Karpas-422 (cell line): ENCODE measurements around the gene EML6. TPM values are rescaled to one million over a fixed set of nuclear protein-coding genes. Genes with fewer than 3 reads are reported as not detected.
A peak's percentile ranks its signal among the peaks of the same experiment; 100 is the strongest.

Experiments
- DNase-seq: peaks from one replicate; pipeline ENCODE4 v3.0.0-alpha.2; 2015
- H2AFZ ChIP-seq: fragments of 200-600 bp; sonication (generic); 2 replicates; pipeline ENCODE4 v1.6.1; 2014; ENCODE audit warnings: antibody characterized with exemption, low read length, mixed read lengths
- H3K27ac ChIP-seq: fragments of 200-600 bp; sonication (generic); 2 replicates; pipeline ENCODE4 v1.5.1; 2014; ENCODE audit warnings: mild to moderate bottlenecking, low read length, moderate library complexity
- H3K27me3 ChIP-seq: fragments of 200-600 bp; sonication (generic); 2 replicates; pipeline ENCODE4 v1.6.1; 2014; ENCODE audit warnings: low read length, mixed read lengths
- H3K36me3 ChIP-seq: fragments of 200-600 bp; sonication (generic); 2 replicates; pipeline ENCODE4 v1.6.1; 2014; ENCODE audit warnings: low read length, mixed read lengths; ENCODE audit not compliant: insufficient read depth
- H3K4me1 ChIP-seq: fragments of 200-600 bp; sonication (generic); 2 replicates; pipeline ENCODE4 v1.6.1; 2014; ENCODE audit warnings: mild to moderate bottlenecking, low read length, mixed read lengths
- H3K4me2 ChIP-seq: fragments of 200-600 bp; sonication (generic); 2 replicates; pipeline ENCODE4 v1.6.1; 2014; ENCODE audit warnings: low read length, low read depth, mild to moderate bottlenecking; ENCODE audit not compliant: poor library complexity, severe bottlenecking
- H3K4me3 ChIP-seq: fragments of 200-600 bp; sonication (generic); 2 replicates; pipeline ENCODE4 v1.5.1; 2014; ENCODE audit warnings: mild to moderate bottlenecking, antibody characterized with exemption, low read length, mixed read lengths
- H3K79me2 ChIP-seq: fragments of 200-600 bp; sonication (generic); 2 replicates; pipeline ENCODE4 v1.6.1; 2014; ENCODE audit warnings: mild to moderate bottlenecking, low read length, mixed read lengths
- H3K9ac ChIP-seq: fragments of 200-600 bp; sonication (generic); 2 replicates; pipeline ENCODE4 v1.6.0; 2014; ENCODE audit warnings: low read length
- H3K9me2 ChIP-seq: fragments of 200-600 bp; sonication (generic), shearing (Covaris generic); replicated peaks from 2 replicates; pipeline ENCODE4 v1.6.0; 2014; ENCODE audit warnings: mild to moderate bottlenecking, low read length, moderate library complexity; ENCODE audit not compliant: insufficient read depth
- H3K9me3 ChIP-seq: fragments of 300-700, 200-600 bp; sonication (generic); 2 replicates; pipeline ENCODE4 v1.6.1; 2014; ENCODE audit warnings: low read length, mixed read lengths
- H4K20me1 ChIP-seq: fragments of 200-600 bp; sonication (generic); 2 replicates; pipeline ENCODE4 v1.6.1; 2014; ENCODE audit warnings: mild to moderate bottlenecking, antibody characterized with exemption, low read length, low read depth; ENCODE audit not compliant: insufficient read depth
- total RNA-seq: library from RNA; depleted of rRNA; stranded (reverse); fragments of >200 nt; shearing (Covaris generic); gene quantifications from 2 replicates; pipeline ENCODE4 v1.2.3, GENCODE V29; 2014; ENCODE audit warnings: low replicate concordance

The EML6 gene
- total RNA-seq, 1 experiment from 2014 or later: 187 TPM

- Histone ChIP-seq H3K4me1 (peaks cover 57% of the 10 kb centered on the region), H3K9ac (no peak overlapping the region), H2AFZ (no peak overlapping the region), H3K4me3 (no peak overlapping the region), H3K79me2 (peaks cover 89% of the 10 kb centered on the region), H3K9me3 (no peaks in the 10 kb centered on the region), H3K27me3 (no peaks in the 10 kb centered on the region), H3K9me2 (no peaks in the 10 kb centered on the region), H3K36me3 (peaks cover 11% of the 10 kb centered on the region; the same call in 1 of the 2 replicates), H3K4me2 (no peak overlapping the region), H4K20me1 (no peaks in the 10 kb centered on the region), H3K27ac (peak overlapping the region; percentile 60; the same call in 1 of the 2 replicates)
- DNase-seq: no peak
Measured at GRCh38 chr2:54750040-54750439, 26.6 kb downstream of the EML6 start.

DNA sequence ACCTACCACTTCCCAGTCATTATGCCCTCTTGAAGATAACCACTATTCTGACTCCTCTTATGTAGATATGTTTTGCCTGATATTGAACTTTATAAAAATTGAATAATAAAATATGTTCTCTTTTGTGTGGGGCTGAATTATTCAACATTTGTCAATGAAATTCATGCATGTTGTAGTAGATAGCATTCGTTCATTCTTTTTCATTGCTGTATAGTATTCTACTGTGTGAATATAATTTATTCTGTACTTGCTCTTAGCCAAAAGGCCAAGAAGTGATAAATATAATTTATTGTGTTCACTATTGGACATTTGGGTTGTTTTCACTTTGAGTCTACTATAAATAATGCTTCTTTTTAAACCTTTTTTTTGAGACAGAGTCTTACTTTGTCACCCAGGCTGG, 29.0 kb downstream of the EML6 start:
- H3K27me3 ChIP-seq: no peaks in the 10 kb centered on the region
- no peaks in the 10 kb centered on the region for H3K9me3 ChIP-seq
- H3K4me1 ChIP-seq: peaks cover 56% of the 10 kb centered on the region
- DNase-seq: no peak
- peaks cover 8% of the 10 kb centered on the region; the same call in 1 of the 2 replicates for H3K36me3 ChIP-seq
- H3K27ac ChIP-seq: no peak overlapping the region
- H2AFZ ChIP-seq: no peak overlapping the region
- no peak overlapping the region for H3K4me3 ChIP-seq
- H3K4me2 ChIP-seq: no peak overlapping the region
- H3K79me2 ChIP-seq: peaks cover 78% of the 10 kb centered on the region
- H4K20me1 ChIP-seq: no peaks in the 10 kb centered on the region
- H3K9me2 ChIP-seq: no peaks in the 10 kb centered on the region
- no peak overlapping the region for H3K9ac ChIP-seq

DNA sequence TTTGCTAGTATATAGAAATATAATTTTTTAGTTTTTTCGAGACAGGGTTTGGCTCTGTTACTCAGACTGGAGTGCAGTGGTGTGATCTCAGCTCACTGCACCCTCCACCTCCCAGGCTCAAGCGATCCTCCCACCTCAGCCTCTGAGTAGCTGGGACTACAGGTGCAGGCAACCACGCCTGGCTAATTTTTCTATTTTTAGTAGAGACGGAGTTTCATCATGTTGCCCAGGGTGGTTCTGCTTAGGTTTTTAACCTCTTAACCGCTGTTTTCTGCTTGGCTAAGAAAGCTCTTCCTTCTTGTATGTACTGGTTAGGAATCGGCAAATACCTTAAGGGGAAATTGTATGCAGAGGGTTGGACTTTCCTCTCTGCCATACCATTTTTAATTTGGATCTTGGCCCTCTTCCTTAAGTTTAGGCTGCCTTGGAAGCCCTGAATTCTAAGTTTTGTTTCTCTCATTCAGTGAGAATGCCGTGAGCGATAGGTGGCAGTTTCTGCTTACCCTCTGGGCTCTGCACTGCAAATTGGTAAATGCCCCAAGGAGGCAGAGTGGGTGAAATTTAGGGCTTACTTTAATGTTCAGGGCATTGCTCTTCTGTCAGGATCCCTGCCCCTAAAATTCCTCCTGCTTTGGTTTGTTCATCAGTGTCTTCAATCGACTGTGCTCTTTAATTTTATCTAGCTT, 32.3 kb downstream of the EML6 start:
- Histone ChIP-seq H3K27me3 (no peaks in the 10 kb centered on the region), H3K79me2 (peaks cover 77% of the 10 kb centered on the region), H3K27ac (peak overlapping the region; percentile 99), H3K36me3 (0 out of 2 replicates have a peak, but pooled peaks cover 3% of the 10 kb centered on the region), H3K4me3 (peak overlapping the region; percentile 63), H2AFZ (no peak overlapping the region), H3K9ac (peak overlapping the region; percentile 71), H3K9me2 (no peaks in the 10 kb centered on the region), H3K4me1 (peaks cover 71% of the 10 kb centered on the region), H3K4me2 (peak overlapping the region; percentile 81), H4K20me1 (no peaks in the 10 kb centered on the region), H3K9me3 (no peaks in the 10 kb centered on the region)
- peak; percentile 94 for DNase-seq

DNA sequence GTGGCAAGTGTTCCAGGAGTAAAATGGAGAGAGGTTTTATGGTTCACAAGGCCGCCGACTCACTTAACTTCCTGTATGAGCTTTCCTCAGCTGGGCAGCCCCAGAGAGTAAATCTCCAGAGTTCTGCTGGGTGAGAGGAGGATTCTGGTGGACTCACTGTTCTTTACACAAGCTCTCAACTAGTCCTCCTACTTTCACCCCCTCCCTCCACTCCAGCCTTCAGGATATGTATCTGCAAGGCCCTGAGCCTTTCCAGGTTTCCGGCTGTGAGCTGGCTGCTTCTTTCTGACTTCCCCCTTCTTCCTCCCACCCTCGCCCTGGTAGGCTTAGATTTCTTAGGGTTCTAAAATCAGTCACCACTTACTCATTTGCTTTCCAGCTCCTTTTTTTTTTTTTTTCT, 34.0 kb downstream of the EML6 start:
- peak; percentile 94 for DNase-seq
- Histone ChIP-seq H3K9me2 (no peaks in the 10 kb centered on the region), H3K27me3 (no peaks in the 10 kb centered on the region), H3K27ac (peak overlapping the region; percentile 99), H3K9me3 (no peaks in the 10 kb centered on the region), H2AFZ (no peak overlapping the region), H3K79me2 (peaks cover 79% of the 10 kb centered on the region), H3K4me2 (peak overlapping the region; percentile 81), H3K9ac (peak overlapping the region; percentile 71), H3K36me3 (peaks cover under 1% of the 10 kb centered on the region; the same call in 1 of the 2 replicates), H3K4me1 (peaks cover 83% of the 10 kb centered on the region), H3K4me3 (peak overlapping the region; percentile 63), H4K20me1 (no peaks in the 10 kb centered on the region)

DNA sequence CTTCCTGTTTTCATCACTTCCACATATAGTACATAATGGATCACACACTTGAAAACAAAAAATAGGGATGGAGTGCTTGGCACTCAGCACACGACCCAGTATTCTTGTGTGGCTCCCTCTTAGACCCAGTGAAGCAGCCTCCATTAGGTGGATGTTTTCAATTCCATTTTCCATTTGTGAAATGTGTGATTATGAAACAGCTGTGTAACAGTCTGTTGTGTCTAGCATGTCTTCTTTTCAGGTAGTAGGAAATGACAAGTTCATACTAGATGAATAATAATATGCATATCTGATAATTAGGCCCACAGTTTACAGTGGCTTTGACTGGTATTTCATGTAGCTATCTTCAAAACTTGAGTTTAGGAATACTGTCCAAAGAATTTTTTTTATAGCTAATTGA, 35.5 kb downstream of the EML6 start:
- Histone ChIP-seq H3K36me3 (peaks cover 7% of the 10 kb centered on the region; the same call in 1 of the 2 replicates), H3K79me2 (peaks cover 83% of the 10 kb centered on the region), H3K4me1 (peaks cover 97% of the 10 kb centered on the region), H3K9me2 (no peaks in the 10 kb centered on the region), H4K20me1 (no peaks in the 10 kb centered on the region), H2AFZ (no peak overlapping the region), H3K4me2 (peak overlapping the region; percentile 81), H3K4me3 (peak overlapping the region; percentile 63), H3K9me3 (no peaks in the 10 kb centered on the region), H3K9ac (peak overlapping the region; percentile 71; the same call in 1 of the 2 replicates), H3K27me3 (no peaks in the 10 kb centered on the region), H3K27ac (peak overlapping the region; percentile 99)
- DNase-seq: no peak

DNA sequence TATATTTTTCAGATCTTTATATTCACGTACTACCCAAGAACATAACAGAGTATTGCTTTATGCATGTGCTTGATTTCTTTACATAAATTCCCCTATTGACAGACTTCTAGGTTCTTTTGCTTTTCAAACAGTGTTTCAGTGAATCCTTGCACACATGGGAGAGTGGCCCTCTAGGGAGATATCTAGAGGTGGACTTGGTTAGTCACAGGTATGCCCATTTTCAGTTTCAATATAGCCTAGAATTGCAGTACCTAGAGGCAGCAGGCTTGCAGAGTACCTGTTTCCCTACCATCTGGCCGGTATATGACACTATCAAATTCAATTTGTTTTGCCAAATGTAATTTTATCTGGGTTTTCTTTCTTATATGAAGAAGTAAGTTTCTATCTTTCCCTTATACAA, 36.8 kb downstream of the EML6 start:
- Histone ChIP-seq H3K4me3 (peak overlapping the region; percentile 49), H4K20me1 (no peaks in the 10 kb centered on the region), H3K9me3 (no peaks in the 10 kb centered on the region), H3K9me2 (no peaks in the 10 kb centered on the region), H3K27me3 (no peaks in the 10 kb centered on the region), H3K4me1 (peaks cover 98% of the 10 kb centered on the region), H3K79me2 (peaks cover 86% of the 10 kb centered on the region), H2AFZ (no peak overlapping the region), H3K36me3 (peaks cover 7% of the 10 kb centered on the region; the same call in 1 of the 2 replicates), H3K4me2 (peak overlapping the region; percentile 81), H3K27ac (peak overlapping the region; percentile 99), H3K9ac (peak overlapping the region; percentile 28)
- DNase-seq: peak; percentile 66

DNA sequence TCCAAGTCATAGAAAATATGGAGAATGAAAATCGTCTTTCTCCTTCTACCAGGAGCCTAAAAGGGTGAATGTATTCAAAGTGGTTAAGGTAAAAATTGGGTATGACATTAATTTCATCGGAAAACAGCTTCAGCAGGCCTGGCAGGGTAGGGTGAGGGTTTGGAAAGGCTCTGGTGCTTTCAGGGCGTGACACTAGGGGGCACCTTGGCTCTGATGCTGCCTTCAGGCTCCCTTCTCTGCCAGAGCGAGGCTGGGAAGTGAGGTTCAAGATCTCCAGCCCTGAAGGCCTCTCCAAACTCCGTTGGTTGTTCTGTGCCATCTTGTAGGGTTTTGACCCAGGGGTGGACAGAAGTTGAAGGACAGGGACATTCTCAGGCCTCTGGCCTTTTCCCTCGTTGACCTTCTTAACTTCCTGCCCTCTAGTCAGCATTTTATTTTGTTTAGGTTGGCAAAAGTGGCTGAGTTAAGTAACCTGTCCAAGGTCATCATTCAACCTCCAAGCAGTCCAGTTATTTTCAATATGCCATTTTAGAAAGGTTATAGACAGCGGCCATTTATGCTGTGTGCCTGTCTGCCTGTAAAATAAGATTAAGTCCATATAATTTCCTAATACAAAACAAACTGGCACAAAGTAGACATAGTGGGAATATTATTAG, 40.3 kb downstream of the EML6 start:
- Histone ChIP-seq H4K20me1 (no peaks in the 10 kb centered on the region), H3K4me2 (peak overlapping the region; percentile 81), H3K27ac (peak overlapping the region; percentile 99), H3K36me3 (peaks cover 7% of the 10 kb centered on the region; the same call in 1 of the 2 replicates), H3K9me2 (no peaks in the 10 kb centered on the region), H3K9ac (peak overlapping the region; percentile 2; the same call in 1 of the 2 replicates), H2AFZ (no peak overlapping the region), H3K79me2 (peaks cover 91% of the 10 kb centered on the region), H3K27me3 (no peaks in the 10 kb centered on the region), H3K4me3 (no peak overlapping the region), H3K4me1 (peaks cover 100% of the 10 kb centered on the region), H3K9me3 (no peaks in the 10 kb centered on the region)
- peak; percentile 77 for DNase-seq

DNA sequence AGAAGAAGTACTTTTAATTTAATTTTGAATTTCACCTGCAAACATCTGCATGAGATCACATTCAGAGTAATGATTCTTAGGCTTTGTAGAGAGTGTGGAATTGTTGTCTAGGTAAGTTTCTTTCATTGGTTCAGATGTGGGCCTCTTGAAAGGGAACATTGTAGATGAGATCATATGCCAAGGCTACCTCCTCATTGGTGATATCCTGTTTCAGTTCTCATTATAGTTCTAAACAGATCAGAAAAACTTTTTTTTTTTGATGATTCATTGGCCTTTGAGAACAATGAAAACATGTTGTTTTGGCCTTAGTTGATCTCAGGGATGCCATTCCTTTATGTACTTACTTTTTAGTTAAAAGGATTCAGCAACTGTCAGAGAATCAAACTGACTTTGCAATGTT, 44.5 kb downstream of the EML6 start:
- DNase-seq: peak; percentile 76
- Histone ChIP-seq H3K79me2 (peaks cover 94% of the 10 kb centered on the region), H3K4me3 (no peak overlapping the region), H3K9me2 (no peaks in the 10 kb centered on the region), H3K27ac (peak overlapping the region; percentile 94), H3K9me3 (no peaks in the 10 kb centered on the region; the same call in 1 of the 2 replicates), H3K27me3 (no peaks in the 10 kb centered on the region), H3K4me1 (peaks cover 74% of the 10 kb centered on the region), H3K36me3 (peaks cover 33% of the 10 kb centered on the region), H3K4me2 (peak overlapping the region; percentile 66), H2AFZ (no peak overlapping the region), H4K20me1 (no peaks in the 10 kb centered on the region), H3K9ac (peak overlapping the region; percentile 40)
